Renal pelvis (tissue), 4 donors: ENCODE data around the gene PCDHB14. TPM values are rescaled to one million over a fixed set of nuclear protein-coding genes. Genes with fewer than 3 reads are reported as not detected.

Source experiments
- DNase-seq: peaks from one replicate; pipeline ENCODE4 v3.0.0-alpha.2; 2013
- polyA plus RNA-seq, 3 donors: library from polyadenylated mRNA; unstranded; fragments of 120-200 nt; gene quantifications; one replicate each; pipeline ENCODE4 v1.2.1, GENCODE V29; 2013; ENCODE audit not compliant: insufficient read length in 3 of 3

PCDHB14 gene
- polyA plus RNA-seq, 3 donors: 10.1 to 11.2 (median 10.2) TPM

GRCh38 chr5:141258948-141259347 is 35.8 kb downstream of the PCDHB14 start:
- DNase-seq: no peak

- no peak for DNase-seq
Observed at GRCh38 chr5:141260458-141261237, 37.5 kb downstream of the PCDHB14 start.

- no peak for DNase-seq
Observed at GRCh38 chr5:141261238-141261546, 38.0 kb downstream of the PCDHB14 start.

GRCh38 chr5:141269195-141269594 is 46.1 kb downstream of the PCDHB14 start:
- DNase-seq: no peak

GRCh38 chr5:141272906-141273305 is 49.8 kb downstream of the PCDHB14 start:
- no peak for DNase-seq

Other genes starting within 250 kb of the PCDHB14 start
- gene PCDHB1, start 172.0 kb upstream of the PCDHB14 start, polyA plus RNA-seq: under 1 TPM; 0.04 to 0.15 (median 0.08) TPM
- 1 to 10 TPM; 4.5 to 8.4 (median 4.9) TPM for gene PCDHB2, start 128.7 kb upstream of the PCDHB14 start, polyA plus RNA-seq
- 1 to 10 TPM; 3.7 to 4.7 (median 3.8) TPM for gene PCDHB3, start 122.9 kb upstream of the PCDHB14 start, polyA plus RNA-seq
- gene PCDHB4, start 101.5 kb upstream of the PCDHB14 start, polyA plus RNA-seq: 1 to 10 TPM in 2 of 3 donors, under 1 TPM in 1; 0.97 to 2.1 (median 2.0) TPM
- gene PCDHB5, start 88.1 kb upstream of the PCDHB14 start, polyA plus RNA-seq: 1 to 10 TPM; 5.3 to 9.5 (median 9.1) TPM
- gene PCDHB6, start 73.3 kb upstream of the PCDHB14 start, polyA plus RNA-seq: 1 to 10 TPM; 1.6 to 3.1 (median 3.0) TPM
- 1 to 10 TPM; 3.5 to 4.4 (median 4.2) TPM for gene PCDHB7, start 50.7 kb upstream of the PCDHB14 start, polyA plus RNA-seq
- gene PCDHB8, start 45.6 kb upstream of the PCDHB14 start, polyA plus RNA-seq: 1 to 10 TPM; 1.5 to 3.1 (median 2.1) TPM
- 1 to 10 TPM; 5.1 to 7.4 (median 6.5) TPM for gene PCDHB16, start 41.0 kb upstream of the PCDHB14 start, polyA plus RNA-seq
- gene PCDHB9, start 36.2 kb upstream of the PCDHB14 start, polyA plus RNA-seq: 1 to 10 TPM; 3.4 to 4.5 (median 4.1) TPM
- 1 to 10 TPM; 4.9 to 6.6 (median 6.4) TPM for gene PCDHB10, start 31.0 kb upstream of the PCDHB14 start, polyA plus RNA-seq
- gene PCDHB11, start 23.7 kb upstream of the PCDHB14 start, polyA plus RNA-seq: 1 to 10 TPM; 3.8 to 6.5 (median 4.6) TPM
- 1 to 10 TPM; 3.6 to 4.6 (median 4.5) TPM for gene PCDHB12, start 14.6 kb upstream of the PCDHB14 start, polyA plus RNA-seq
- 1 to 10 TPM; 6.4 to 7.5 (median 6.9) TPM for gene PCDHB13, start 9.4 kb upstream of the PCDHB14 start, polyA plus RNA-seq
- gene PCDHB15, start 22.1 kb downstream of the PCDHB14 start, polyA plus RNA-seq: 10 to 100 TPM; 14.3 to 15.2 (median 14.7) TPM
- gene SLC25A2, start 80.7 kb downstream of the PCDHB14 start, polyA plus RNA-seq: under 1 TPM in 2 of 3 donors, not detected in 1; 0.19 to 0.21 TPM
- 100 to 1,000 TPM; 137 to 157 (median 148) TPM for gene TAF7, start 97.4 kb downstream of the PCDHB14 start, polyA plus RNA-seq
- gene PCDHGA1, start 107.2 kb downstream of the PCDHB14 start, polyA plus RNA-seq: 1 to 10 TPM in 2 of 3 donors, under 1 TPM in 1; 0.81 to 1.7 (median 1.0) TPM
- 1 to 10 TPM; 6.3 to 8.3 (median 6.4) TPM for gene PCDHGA2, start 115.4 kb downstream of the PCDHB14 start, polyA plus RNA-seq
- gene PCDHGA3, start 120.5 kb downstream of the PCDHB14 start, polyA plus RNA-seq: 1 to 10 TPM; 3.4 to 4.5 (median 3.8) TPM
- 1 to 10 TPM; 1.7 to 1.8 (median 1.7) TPM for gene PCDHGB1, start 126.8 kb downstream of the PCDHB14 start, polyA plus RNA-seq
- gene PCDHGA4, start 131.7 kb downstream of the PCDHB14 start, polyA plus RNA-seq: 1 to 10 TPM; 2.3 to 3.0 (median 2.4) TPM
- gene PCDHGB2, start 136.7 kb downstream of the PCDHB14 start, polyA plus RNA-seq: 1 to 10 TPM; 3.5 to 4.9 (median 3.6) TPM
- 1 to 10 TPM; 2.6 to 3.2 (median 2.6) TPM for gene PCDHGA5, start 140.8 kb downstream of the PCDHB14 start, polyA plus RNA-seq
- gene PCDHGB3, start 146.9 kb downstream of the PCDHB14 start, polyA plus RNA-seq: 1 to 10 TPM; 1.9 to 2.6 (median 2.5) TPM
- 1 to 10 TPM; 6.4 to 8.5 (median 7.9) TPM for gene PCDHGA6, start 150.5 kb downstream of the PCDHB14 start, polyA plus RNA-seq
- 1 to 10 TPM; 2.2 to 2.5 (median 2.5) TPM for gene PCDHGA7, start 159.4 kb downstream of the PCDHB14 start, polyA plus RNA-seq
- 1 to 10 TPM; 4.9 to 6.2 (median 6.2) TPM for gene PCDHGB4, start 164.4 kb downstream of the PCDHB14 start, polyA plus RNA-seq
- gene PCDHGA8, start 169.3 kb downstream of the PCDHB14 start, polyA plus RNA-seq: under 1 TPM; 0.78 to 0.85 (median 0.81) TPM
- gene PCDHGB5, start 174.6 kb downstream of the PCDHB14 start, polyA plus RNA-seq: 10 to 100 TPM in 1 of 3 donors, 1 to 10 TPM in 2; 9.3 to 12.0 (median 9.7) TPM
- gene PCDHGA9, start 179.4 kb downstream of the PCDHB14 start, polyA plus RNA-seq: 1 to 10 TPM; 4.8 to 6.1 (median 5.5) TPM
- gene PCDHGB6, start 184.7 kb downstream of the PCDHB14 start, polyA plus RNA-seq: 1 to 10 TPM; 6.8 to 7.8 (median 7.3) TPM
- 1 to 10 TPM; 3.1 to 3.7 (median 3.4) TPM for gene PCDHGA10, start 189.6 kb downstream of the PCDHB14 start, polyA plus RNA-seq
- gene PCDHGB7, start 194.3 kb downstream of the PCDHB14 start, polyA plus RNA-seq: 10 to 100 TPM; 11.0 to 17.3 (median 16.1) TPM
- gene PCDHGA11, start 197.7 kb downstream of the PCDHB14 start, polyA plus RNA-seq: 1 to 10 TPM; 3.8 to 6.3 (median 4.9) TPM
- 1 to 10 TPM; 1.1 to 2.9 (median 1.8) TPM for gene PCDHGA12, start 207.2 kb downstream of the PCDHB14 start, polyA plus RNA-seq